IPS-18a (cell line): ENCODE measurements around the gene PIK3IP1.

Experiments used
- H3K27ac ChIP-seq: one replicate; pipeline ENCODE4 v1.5.1; 2013; ENCODE audit warnings: low read length
- H3K27me3 ChIP-seq: one replicate; pipeline ENCODE4 v1.6.1; 2013; ENCODE audit warnings: mild to moderate bottlenecking, low read length; ENCODE audit not compliant: control insufficient read depth, insufficient read depth
- H3K36me3 ChIP-seq: one replicate; pipeline ENCODE4 v1.6.1; 2013; ENCODE audit warnings: low read depth, low read length; ENCODE audit not compliant: control insufficient read depth
- H3K4me1 ChIP-seq: one replicate; pipeline ENCODE4 v1.6.1; 2013; ENCODE audit warnings: low read depth, low read length; ENCODE audit not compliant: control insufficient read depth
- H3K4me3 ChIP-seq: one replicate; pipeline ENCODE4 v1.5.1; 2013; ENCODE audit warnings: low read length
- H3K9ac ChIP-seq: one replicate; pipeline ENCODE4 v1.6.1; 2013; ENCODE audit warnings: mild to moderate bottlenecking, low read length, moderate library complexity
- H3K9me3 ChIP-seq: one replicate; pipeline ENCODE4 v1.6.1; 2013; ENCODE audit warnings: low read depth, low read length; ENCODE audit not compliant: control insufficient read depth

Gene PIK3IP1

DNA sequence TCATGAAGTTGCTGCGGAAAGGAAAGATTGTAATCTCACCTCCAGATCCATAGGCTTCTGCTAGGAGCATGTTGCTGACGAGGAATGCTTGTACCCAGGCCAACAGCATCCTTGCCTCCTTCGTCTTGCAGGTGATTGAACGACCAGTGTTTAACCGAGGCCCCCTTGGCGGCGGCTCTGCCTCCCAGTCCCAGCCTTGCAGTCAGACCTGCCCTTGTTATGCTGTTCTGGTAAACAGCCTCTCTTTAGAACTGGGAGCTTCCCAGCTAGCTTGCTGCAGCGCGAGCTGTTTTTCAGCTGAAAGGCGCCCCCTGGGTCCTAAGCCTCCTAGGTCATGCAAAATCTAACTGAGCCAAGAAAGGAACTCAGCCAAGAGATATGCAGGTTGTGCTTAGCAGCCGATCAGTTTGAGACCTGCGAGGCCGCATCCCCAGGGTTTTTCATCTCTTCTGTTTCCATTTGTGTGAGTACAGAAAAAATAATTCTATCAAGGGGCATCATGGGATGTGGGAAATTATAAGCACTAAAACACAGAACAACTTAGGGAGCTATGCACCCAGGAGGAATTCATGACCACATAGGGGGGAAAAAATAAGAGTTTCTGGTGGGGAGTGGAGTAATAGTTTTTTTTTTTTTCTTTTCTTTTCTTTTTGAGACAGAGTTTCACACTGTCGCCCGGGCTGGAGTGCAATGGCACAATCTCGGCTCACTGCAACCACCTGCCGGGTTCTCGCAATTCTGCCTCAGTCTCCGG, at the start of gene PIK3IP1:
PIK3IP1 (minus strand) TSS at position 253 of the 754 bp plus-strand sequence; CDS start at position 109, 144 bp downstream.
- peaks cover 11% of the 10 kb centered on the region for H3K4me1 ChIP-seq
- H3K9me3 ChIP-seq: no peaks in the 10 kb centered on the region
- H3K36me3 ChIP-seq: no peaks in the 10 kb centered on the region
- H3K9ac ChIP-seq: no peak within 1 kb of the TSS
- peak within 1 kb of the TSS; percentile 66 for H3K4me3 ChIP-seq
- peaks cover 28% of the 10 kb centered on the region for H3K27me3 ChIP-seq
- H3K27ac ChIP-seq: no peak within 1 kb of the TSS

GRCh38 chr22:31341386-31342088, 49.2 kb upstream of the PIK3IP1 start:
- Histone ChIP-seq H3K4me3 (peak overlapping the region; percentile 72), H3K36me3 (peaks cover 50% of the 10 kb centered on the region), H3K27me3 (no peaks in the 10 kb centered on the region), H3K27ac (no peak overlapping the region), H3K9me3 (no peaks in the 10 kb centered on the region), H3K4me1 (peaks cover 28% of the 10 kb centered on the region), H3K9ac (no peak overlapping the region)

DNA sequence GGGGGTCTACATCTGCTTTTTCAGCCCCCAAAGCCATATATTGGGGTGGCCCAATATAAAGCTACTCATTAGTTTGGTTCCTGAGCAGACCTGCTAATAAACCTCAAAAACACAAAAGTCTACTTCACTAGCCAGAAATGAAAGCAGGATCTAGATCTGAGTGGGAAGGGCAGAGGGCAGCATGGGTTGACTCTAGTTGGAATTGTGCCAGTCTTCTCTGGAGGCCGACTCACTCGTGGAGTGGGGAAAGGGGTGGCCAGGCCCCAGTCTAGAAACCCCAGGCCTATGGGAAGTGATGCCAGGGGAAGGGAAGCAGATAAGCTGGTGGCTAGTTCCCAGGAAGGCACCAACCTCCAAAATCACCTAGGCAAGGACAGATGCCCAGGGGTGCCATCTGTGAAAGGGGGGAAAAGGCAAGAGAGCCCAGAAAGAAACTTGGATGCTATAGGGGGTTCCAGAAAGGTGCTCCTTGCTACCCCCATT, 48.5 kb upstream of the PIK3IP1 start:
- Histone ChIP-seq H3K36me3 (peaks cover 52% of the 10 kb centered on the region), H3K4me3 (no peak overlapping the region), H3K9me3 (no peaks in the 10 kb centered on the region), H3K27ac (no peak overlapping the region), H3K27me3 (no peaks in the 10 kb centered on the region), H3K9ac (no peak overlapping the region), H3K4me1 (peaks cover 28% of the 10 kb centered on the region)

DNA sequence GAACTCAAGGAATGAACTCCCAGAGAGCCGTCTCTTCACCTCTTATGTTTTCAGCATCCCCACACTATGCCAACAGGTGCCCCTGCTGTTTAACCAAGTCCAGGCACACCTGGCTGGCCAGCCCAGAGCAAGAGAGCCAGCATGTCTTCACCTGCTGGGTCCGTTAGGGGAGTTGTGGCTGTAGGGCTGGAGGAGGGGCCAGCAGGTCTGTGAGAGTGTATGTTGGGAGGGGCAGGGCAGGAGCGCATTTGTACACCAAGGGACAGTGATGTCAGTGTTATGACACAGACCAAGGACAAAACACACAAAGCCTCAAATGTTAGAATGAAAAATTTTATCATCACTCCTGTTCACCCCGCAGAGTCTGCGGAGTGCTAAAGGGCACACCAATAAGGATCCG, 48.1 kb upstream of the PIK3IP1 start:
- Histone ChIP-seq H3K4me3 (no peak overlapping the region), H3K9me3 (no peaks in the 10 kb centered on the region), H3K36me3 (peaks cover 56% of the 10 kb centered on the region), H3K9ac (no peak overlapping the region), H3K27me3 (no peaks in the 10 kb centered on the region), H3K27ac (no peak overlapping the region), H3K4me1 (peaks cover 28% of the 10 kb centered on the region)

DNA sequence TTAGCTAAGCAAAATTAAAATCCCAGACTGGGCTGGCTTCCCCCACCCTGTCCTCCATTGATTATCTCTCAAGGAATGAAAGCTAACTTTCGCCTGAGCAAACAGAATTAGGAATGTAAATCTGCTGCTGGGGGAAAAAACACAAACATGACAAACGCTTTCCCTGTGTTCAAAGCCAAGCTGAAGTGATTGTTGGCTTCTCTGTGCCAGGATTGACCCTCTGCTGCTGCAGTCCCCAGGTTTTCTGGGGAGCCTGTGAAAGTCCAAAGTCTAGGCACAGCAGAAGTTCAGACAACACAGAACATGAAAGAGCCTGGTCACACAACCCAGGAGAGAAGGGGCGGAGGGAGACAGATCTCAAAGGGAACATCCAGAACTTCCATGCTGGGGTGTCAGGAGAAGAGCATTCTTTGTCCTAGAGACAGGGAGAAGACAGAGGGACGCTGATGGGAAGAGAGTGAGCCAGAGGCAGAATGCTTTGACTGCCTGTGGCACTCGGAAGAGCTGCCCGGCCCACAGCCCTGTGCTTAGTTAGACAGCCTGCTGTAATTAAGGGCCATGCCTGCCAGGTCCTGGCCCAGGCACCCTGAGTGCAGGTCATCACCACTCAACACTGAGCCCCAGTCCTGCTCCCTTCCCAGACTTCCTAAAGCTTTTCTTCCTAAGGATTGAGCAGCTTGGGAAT, 47.0 kb upstream of the PIK3IP1 start:
- Histone ChIP-seq H3K36me3 (peaks cover 67% of the 10 kb centered on the region), H3K27ac (no peak overlapping the region)

DNA sequence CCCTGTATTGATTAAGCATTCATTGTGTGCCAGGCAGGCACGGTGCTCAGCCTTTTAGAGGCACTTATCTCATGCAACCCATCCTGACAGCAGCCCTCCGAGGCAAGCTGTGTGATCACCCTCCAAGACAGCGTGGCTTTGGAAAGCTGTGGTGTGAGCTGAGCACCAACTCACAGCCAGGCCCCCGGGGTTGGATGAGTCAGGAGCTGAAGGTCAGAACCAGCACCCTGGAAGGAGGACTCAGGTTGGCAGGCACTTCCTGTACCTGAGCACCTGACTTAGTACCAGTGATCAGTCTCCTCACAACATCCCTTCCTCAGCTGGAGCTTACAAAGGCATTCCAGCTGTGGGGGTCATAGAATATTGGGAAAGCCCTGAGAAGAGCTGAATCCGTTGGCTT, 44.9 kb upstream of the PIK3IP1 start:
- Histone ChIP-seq H3K9ac (no peak overlapping the region), H3K36me3 (peaks cover 88% of the 10 kb centered on the region), H3K4me3 (no peak overlapping the region), H3K27ac (no peak overlapping the region), H3K4me1 (peaks cover 5% of the 10 kb centered on the region), H3K9me3 (no peaks in the 10 kb centered on the region), H3K27me3 (no peaks in the 10 kb centered on the region)

More for the DNA sequence above, 47.0 kb upstream of the PIK3IP1 start:
- no peaks in the 10 kb centered on the region for H3K9me3 ChIP-seq
- H3K9ac ChIP-seq: no peak overlapping the region
- peaks cover 22% of the 10 kb centered on the region for H3K4me1 ChIP-seq
- H3K4me3 ChIP-seq: no peak overlapping the region
- no peaks in the 10 kb centered on the region for H3K27me3 ChIP-seq

- Histone ChIP-seq H3K4me1 (no peaks in the 10 kb centered on the region), H3K27ac (no peak overlapping the region), H3K36me3 (peaks cover 86% of the 10 kb centered on the region), H3K4me3 (no peak overlapping the region), H3K9ac (no peak overlapping the region), H3K27me3 (no peaks in the 10 kb centered on the region), H3K9me3 (no peaks in the 10 kb centered on the region)
Observed at GRCh38 chr22:31334329-31334728, 42.0 kb upstream of the PIK3IP1 start.

DNA sequence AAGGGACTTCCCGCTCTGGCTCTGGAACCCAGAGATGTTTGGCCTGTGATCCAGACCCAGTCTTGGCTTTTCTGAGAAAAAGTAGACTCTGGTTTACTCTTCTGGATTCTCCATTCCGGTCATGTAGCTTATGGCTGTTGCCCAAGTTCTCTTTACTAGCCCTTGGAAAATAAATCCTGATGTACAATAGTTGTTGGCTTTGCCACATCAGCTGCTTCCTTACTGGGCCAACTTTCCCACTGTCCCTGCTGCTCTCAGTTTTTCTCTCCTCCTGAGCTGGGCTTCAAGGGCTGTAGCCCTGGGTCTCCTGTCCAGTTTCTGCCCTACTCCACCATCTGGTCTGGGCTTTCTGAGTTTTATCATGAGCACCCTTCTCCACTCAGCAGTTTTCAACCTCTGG, 41.4 kb upstream of the PIK3IP1 start:
- no peaks in the 10 kb centered on the region for H3K27me3 ChIP-seq
- peaks cover 85% of the 10 kb centered on the region for H3K36me3 ChIP-seq
- H3K4me1 ChIP-seq: no peaks in the 10 kb centered on the region
- no peaks in the 10 kb centered on the region for H3K9me3 ChIP-seq
- H3K27ac ChIP-seq: no peak overlapping the region
- no peak overlapping the region for H3K9ac ChIP-seq
- H3K4me3 ChIP-seq: no peak overlapping the region

- no peaks in the 10 kb centered on the region for H3K27me3 ChIP-seq
- H3K4me1 ChIP-seq: no peaks in the 10 kb centered on the region
- no peaks in the 10 kb centered on the region for H3K9me3 ChIP-seq
- no peak overlapping the region for H3K9ac ChIP-seq
- H3K27ac ChIP-seq: no peak overlapping the region
- peaks cover 83% of the 10 kb centered on the region for H3K36me3 ChIP-seq
- no peak overlapping the region for H3K4me3 ChIP-seq
Observed at GRCh38 chr22:31332886-31333285, 40.6 kb upstream of the PIK3IP1 start.

- Histone ChIP-seq H3K4me1 (no peaks in the 10 kb centered on the region), H3K9ac (no peak overlapping the region), H3K27ac (no peak overlapping the region), H3K36me3 (peaks cover 84% of the 10 kb centered on the region), H3K27me3 (no peaks in the 10 kb centered on the region), H3K9me3 (no peaks in the 10 kb centered on the region), H3K4me3 (no peak overlapping the region)
Observed at GRCh38 chr22:31332010-31332409, 39.7 kb upstream of the PIK3IP1 start.

- H3K4me3 ChIP-seq: no peak overlapping the region
- H3K27me3 ChIP-seq: no peaks in the 10 kb centered on the region
- H3K4me1 ChIP-seq: no peaks in the 10 kb centered on the region
- no peaks in the 10 kb centered on the region for H3K9me3 ChIP-seq
- H3K36me3 ChIP-seq: peaks cover 89% of the 10 kb centered on the region
- no peak overlapping the region for H3K9ac ChIP-seq
- no peak overlapping the region for H3K27ac ChIP-seq
Observed at GRCh38 chr22:31329453-31330215, 37.3 kb upstream of the PIK3IP1 start.
